HL-60/S4 (cell line): ENCODE data around the gene SRGAP2C.
"Not testable (repeated sequence)": the region's sequence is repeated elsewhere in the genome, so short reads cannot be mapped to it uniquely, and the experiment has no call there.

Experiments
- in situ Hi-C: fragments of 300-500 bp; cut with MboI; formaldehyde crosslinking; loops from 2 replicates; pipeline ENCODE4 v1.14.3; 2022; ENCODE audit warnings: low sequenced_read_pairs

Gene SRGAP2C

GRCh38 chr1:121324726-121325125, 140.0 kb downstream of the SRGAP2C start:
- in situ Hi-C loops = not testable (repeated sequence)

GRCh38 chr1:121332141-121332540, 147.4 kb downstream of the SRGAP2C start:
- in situ Hi-C loops = not testable (repeated sequence)

- in situ Hi-C loops = not testable (repeated sequence)
Measured at GRCh38 chr1:121332599-121333562, 148.1 kb downstream of the SRGAP2C start.

- in situ Hi-C loops = not testable (repeated sequence)
Measured at GRCh38 chr1:121337958-121338357, 153.2 kb downstream of the SRGAP2C start.

GRCh38 chr1:121339611-121340010, 154.8 kb downstream of the SRGAP2C start:
- in situ Hi-C loops = not testable (repeated sequence)

- in situ Hi-C loops = not testable (repeated sequence)
Measured at GRCh38 chr1:121343311-121343906, 158.6 kb downstream of the SRGAP2C start.

GRCh38 chr1:121344355-121344754, 159.6 kb downstream of the SRGAP2C start:
- in situ Hi-C loops = not testable (repeated sequence)

- in situ Hi-C loops = not testable (repeated sequence)
Measured at GRCh38 chr1:121346654-121347053, 161.9 kb downstream of the SRGAP2C start.

- in situ Hi-C loops = not testable (repeated sequence)
Measured at GRCh38 chr1:121347476-121347875, 162.7 kb downstream of the SRGAP2C start.

GRCh38 chr1:121348115-121348514, 163.3 kb downstream of the SRGAP2C start:
- in situ Hi-C loops = not testable (repeated sequence)

GRCh38 chr1:121349332-121349967, 164.7 kb downstream of the SRGAP2C start:
- in situ Hi-C loops = not testable (repeated sequence)

- in situ Hi-C loops = not testable (repeated sequence)
Measured at GRCh38 chr1:121355711-121356420, 171.1 kb downstream of the SRGAP2C start.

- in situ Hi-C loops = not testable (repeated sequence)
Measured at GRCh38 chr1:121356819-121357218, 172.0 kb downstream of the SRGAP2C start.

GRCh38 chr1:121360531-121360930, 175.8 kb downstream of the SRGAP2C start:
- in situ Hi-C loops = not testable (repeated sequence)

GRCh38 chr1:121361451-121362233, 176.9 kb downstream of the SRGAP2C start:
- in situ Hi-C loops = not testable (repeated sequence)

GRCh38 chr1:121362234-121362883, 177.6 kb downstream of the SRGAP2C start:
- in situ Hi-C loops = not testable (repeated sequence)

GRCh38 chr1:121365316-121365715, 180.5 kb downstream of the SRGAP2C start:
- in situ Hi-C loops = not testable (repeated sequence)

GRCh38 chr1:121365723-121366122, 180.9 kb downstream of the SRGAP2C start:
- in situ Hi-C loops = not testable (repeated sequence)

- in situ Hi-C loops = not testable (repeated sequence)
Measured at GRCh38 chr1:121366171-121366570, 181.4 kb downstream of the SRGAP2C start.
